ENCODE results near the gene PPARD.

- TF ChIP-seq CTCF (IDR thresholded peaks at IDR 0.05): no peak
- no peak for TF ChIP-seq POLR2AphosphoS5 (IDR thresholded peaks at IDR 0.05)
- no peak for TF ChIP-seq EP300 (IDR thresholded peaks at IDR 0.05)
These were observed 34.6 kb downstream of the PPARD start for GRCh38 chr6:35377002-35377401.
